Measurements from ENCODE around the gene ARHGEF7.

Gene ARHGEF7

GRCh38 chr13:111272117-111272516 is 157.0 kb downstream of the ARHGEF7 start:
- H3K4me3 ChIP-seq (ENCODE audit: low read depth, low read length) = no peak overlapping the region

GRCh38 chr13:111275382-111275781 is 160.3 kb downstream of the ARHGEF7 start:
- H3K4me3 ChIP-seq (ENCODE audit: low read depth, low read length) = no peak overlapping the region

GRCh38 chr13:111275995-111276618 is 161.0 kb downstream of the ARHGEF7 start:
- H3K4me3 ChIP-seq (ENCODE audit: low read depth, low read length) = no peak overlapping the region

GRCh38 chr13:111278258-111278657 is 163.1 kb downstream of the ARHGEF7 start:
- H3K4me3 ChIP-seq (ENCODE audit: low read depth, low read length) = no peak overlapping the region

- H3K4me3 ChIP-seq (ENCODE audit: low read depth, low read length) = no peak overlapping the region
These were observed 163.9 kb downstream of the ARHGEF7 start for GRCh38 chr13:111278743-111279652.

- H3K4me3 ChIP-seq (ENCODE audit: low read depth, low read length) = no peak overlapping the region
These were observed 165.1 kb downstream of the ARHGEF7 start for GRCh38 chr13:111280226-111280625.

- no peak overlapping the region for H3K4me3 ChIP-seq (ENCODE audit: low read depth, low read length)
These were observed 165.8 kb downstream of the ARHGEF7 start for GRCh38 chr13:111280681-111281585.

- no peak overlapping the region for H3K4me3 ChIP-seq (ENCODE audit: low read depth, low read length)
These were observed 166.7 kb downstream of the ARHGEF7 start for GRCh38 chr13:111281751-111282311.

GRCh38 chr13:111282425-111282824 is 167.3 kb downstream of the ARHGEF7 start:
- H3K4me3 ChIP-seq (ENCODE audit: low read depth, low read length) = no peak overlapping the region

- H3K4me3 ChIP-seq (ENCODE audit: low read depth, low read length) = no peak overlapping the region
These were observed 167.9 kb downstream of the ARHGEF7 start for GRCh38 chr13:111282997-111283396.

- H3K4me3 ChIP-seq (ENCODE audit: low read depth, low read length) = no peak overlapping the region
These were observed 168.3 kb downstream of the ARHGEF7 start for GRCh38 chr13:111283457-111283856.

GRCh38 chr13:111283991-111284390 is 168.9 kb downstream of the ARHGEF7 start:
- no peak overlapping the region for H3K4me3 ChIP-seq (ENCODE audit: low read depth, low read length)

- no peak overlapping the region for H3K4me3 ChIP-seq (ENCODE audit: low read depth, low read length)
These were observed 169.5 kb downstream of the ARHGEF7 start for GRCh38 chr13:111284565-111284964.

- no peak overlapping the region for H3K4me3 ChIP-seq (ENCODE audit: low read depth, low read length)
These were observed 171.1 kb downstream of the ARHGEF7 start for GRCh38 chr13:111286162-111286561.

- H3K4me3 ChIP-seq (ENCODE audit: low read depth, low read length) = no peak overlapping the region
These were observed 171.6 kb downstream of the ARHGEF7 start for GRCh38 chr13:111286749-111287148.

GRCh38 chr13:111287201-111287600 is 172.1 kb downstream of the ARHGEF7 start:
- no peak overlapping the region for H3K4me3 ChIP-seq (ENCODE audit: low read depth, low read length)

- no peak overlapping the region for H3K4me3 ChIP-seq (ENCODE audit: low read depth, low read length)
These were observed 173.2 kb downstream of the ARHGEF7 start for GRCh38 chr13:111288276-111288675.

GRCh38 chr13:111289251-111289650 is 174.1 kb downstream of the ARHGEF7 start:
- no peak overlapping the region for H3K4me3 ChIP-seq (ENCODE audit: low read depth, low read length)

- H3K4me3 ChIP-seq (ENCODE audit: low read depth, low read length) = no peak overlapping the region
These were observed 176.8 kb downstream of the ARHGEF7 start for GRCh38 chr13:111291908-111292307.

GRCh38 chr13:111292710-111293485 is 177.8 kb downstream of the ARHGEF7 start:
- no peak overlapping the region for H3K4me3 ChIP-seq (ENCODE audit: low read depth, low read length)
